ENCODE results near the gene NRXN3. TPM values are rescaled to one million over a fixed set of nuclear protein-coding genes. Genes with fewer than 3 reads are reported as not detected.

Gene NRXN3
- total and polyA plus RNA-seq, 2 donors (not counting 1 experiment from before 2014, with no cell fraction given), result not detected

DNA sequence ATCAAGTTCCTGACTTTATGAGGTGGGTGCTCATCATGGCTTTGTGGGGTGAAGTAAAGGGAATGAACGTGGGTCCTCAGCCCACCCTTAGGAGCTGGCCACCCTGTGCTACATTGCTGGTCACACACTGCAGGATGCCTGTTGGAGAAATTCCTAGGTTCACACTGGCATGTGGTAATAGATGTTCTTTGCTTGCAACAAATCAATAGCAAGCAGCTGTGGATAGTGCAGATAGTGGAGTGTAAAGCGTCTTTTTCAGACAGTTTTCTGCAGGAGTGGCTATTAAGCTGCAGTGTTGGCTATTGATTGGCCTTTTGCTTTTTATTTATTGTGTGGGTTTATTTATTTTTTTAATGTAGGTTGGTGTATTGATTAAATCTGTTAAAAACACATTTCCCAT lies 822.7 kb downstream of the NRXN3 start:
- H4K20me1 ChIP-seq (ENCODE audit: control insufficient read depth, insufficient read depth, low read length, poor library complexity, severe bottlenecking), result no peaks in the 10 kb centered on the region
- H3K4me2 ChIP-seq (replicated peaks; ENCODE audit: low read depth, low read length, poor library complexity, severe bottlenecking), result no peak overlapping the region
- H3K27me3 ChIP-seq (replicated peaks in 1 of 4; ENCODE audit: control extremely low read depth in 1 of 4, control insufficient read depth in 3 of 4, insufficient read depth in 4 of 4, low read length in 3 of 4), result no peaks in the 10 kb centered on the region
- intact Hi-C loops (cut with micrococcal nuclease), result no loop called here
- no peaks in the 10 kb centered on the region for H3K4me1 Mint-ChIP-seq
- DNase-seq (no peak), ATAC-seq (ENCODE audit: low read depth) (no peak)
- no peak overlapping the region for H2AFZ ChIP-seq (ENCODE audit: insufficient read depth, low read depth, low read length, poor library complexity, severe bottlenecking)
- H3K79me2 ChIP-seq (ENCODE audit: control insufficient read depth, insufficient read depth, low read length), result no peaks in the 10 kb centered on the region
- H3K9ac ChIP-seq (ENCODE audit: low read length), result no peak overlapping the region
- no peaks in the 10 kb centered on the region for H3K4me1 ChIP-seq (ENCODE audit: control insufficient read depth in 2 of 2, insufficient read depth in 2 of 2, low read length in 2 of 2)
- no peak overlapping the region for H3K27ac Mint-ChIP-seq
- ChIA-PET POLR2A (no interaction called here), CTCF (interaction anchor here (0.6 kb wide), 1 partner anchor 251 kb away, joined by 3 read pairs; no protein-coding TSS in a partner anchor)
- no peak overlapping the region for H3K27ac ChIP-seq (ENCODE audit: low read length in 2 of 2)
- no peak overlapping the region for H3K4me3 Mint-ChIP-seq
- H3K36me3 ChIP-seq (replicated peaks in 1 of 2; ENCODE audit: control extremely low read depth in 1 of 2, control insufficient read depth in 1 of 2, extremely low read depth in 1 of 2, insufficient read depth in 2 of 2, low read length in 1 of 2), result no peaks in the 10 kb centered on the region
- no peaks in the 10 kb centered on the region for H3K27me3 Mint-ChIP-seq
- 69% methylated on average over 2 of the region's 2 CpGs for WGBS (ENCODE audit: insufficient coverage)
- no peak for TF ChIP-seq EZH2 (IDR thresholded peaks at IDR 0.05; ENCODE audit: borderline replicate concordance, insufficient read depth, low read depth, low read length, poor library complexity, severe bottlenecking)
- TF ChIP-seq, protein P1, sequence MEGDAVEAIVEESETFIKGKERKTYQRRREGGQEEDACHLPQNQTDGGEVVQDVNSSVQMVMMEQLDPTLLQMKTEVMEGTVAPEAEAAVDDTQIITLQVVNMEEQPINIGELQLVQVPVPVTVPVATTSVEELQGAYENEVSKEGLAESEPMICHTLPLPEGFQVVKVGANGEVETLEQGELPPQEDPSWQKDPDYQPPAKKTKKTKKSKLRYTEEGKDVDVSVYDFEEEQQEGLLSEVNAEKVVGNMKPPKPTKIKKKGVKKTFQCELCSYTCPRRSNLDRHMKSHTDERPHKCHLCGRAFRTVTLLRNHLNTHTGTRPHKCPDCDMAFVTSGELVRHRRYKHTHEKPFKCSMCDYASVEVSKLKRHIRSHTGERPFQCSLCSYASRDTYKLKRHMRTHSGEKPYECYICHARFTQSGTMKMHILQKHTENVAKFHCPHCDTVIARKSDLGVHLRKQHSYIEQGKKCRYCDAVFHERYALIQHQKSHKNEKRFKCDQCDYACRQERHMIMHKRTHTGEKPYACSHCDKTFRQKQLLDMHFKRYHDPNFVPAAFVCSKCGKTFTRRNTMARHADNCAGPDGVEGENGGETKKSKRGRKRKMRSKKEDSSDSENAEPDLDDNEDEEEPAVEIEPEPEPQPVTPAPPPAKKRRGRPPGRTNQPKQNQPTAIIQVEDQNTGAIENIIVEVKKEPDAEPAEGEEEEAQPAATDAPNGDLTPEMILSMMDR (IDR thresholded peaks at IDR 0.05), result no peak
- no peaks in the 10 kb centered on the region for H3K9me3 Mint-ChIP-seq (ENCODE audit: insufficient read depth)
- no peaks in the 10 kb centered on the region for H3K9me3 ChIP-seq (ENCODE audit: control extremely low read depth in 1 of 3, control insufficient read depth in 2 of 3, insufficient read depth in 1 of 3, low read length in 2 of 3)
- no peak overlapping the region for H3K4me3 ChIP-seq (ENCODE audit: control extremely low read depth in 1 of 5, extremely low read depth in 1 of 5, insufficient read depth in 1 of 5, low read depth in 2 of 5, low read length in 4 of 5)

DNA sequence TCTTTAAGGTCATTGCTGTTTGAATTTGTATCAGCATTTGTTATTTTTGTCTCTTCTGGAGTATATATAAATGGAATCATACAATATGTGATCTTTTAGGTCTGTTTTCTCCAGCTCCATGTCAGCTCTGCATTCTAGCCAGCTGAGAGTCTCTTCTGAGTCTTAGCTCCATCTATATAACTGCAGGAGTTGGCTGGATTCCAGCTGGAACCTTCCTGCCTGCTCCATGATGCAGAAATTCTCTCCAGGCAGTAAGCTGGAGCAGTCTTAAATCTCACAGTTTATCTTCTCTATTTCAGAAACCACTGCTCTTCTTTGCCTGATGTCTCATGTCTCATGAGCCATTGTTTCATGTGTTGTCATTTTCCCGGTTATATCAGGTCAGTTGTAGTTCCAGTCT lies 827.6 kb downstream of the NRXN3 start:
- Histone ChIP-seq H4K20me1 (ENCODE audit: control insufficient read depth, insufficient read depth, low read length, poor library complexity, severe bottlenecking) (no peaks in the 10 kb centered on the region), H3K9me3 (ENCODE audit: control extremely low read depth in 1 of 3, control insufficient read depth in 2 of 3, insufficient read depth in 1 of 3, low read length in 2 of 3) (no peaks in the 10 kb centered on the region), H2AFZ (ENCODE audit: insufficient read depth, low read depth, low read length, poor library complexity, severe bottlenecking) (no peak overlapping the region), H3K9ac (ENCODE audit: low read length) (no peak overlapping the region), H3K36me3 (replicated peaks in 1 of 2; ENCODE audit: control extremely low read depth in 1 of 2, control insufficient read depth in 1 of 2, extremely low read depth in 1 of 2, insufficient read depth in 2 of 2, low read length in 1 of 2) (no peaks in the 10 kb centered on the region), H3K4me1 (ENCODE audit: control insufficient read depth in 2 of 2, insufficient read depth in 2 of 2, low read length in 2 of 2) (no peaks in the 10 kb centered on the region), H3K4me3 (ENCODE audit: control extremely low read depth in 1 of 5, extremely low read depth in 1 of 5, insufficient read depth in 1 of 5, low read depth in 2 of 5, low read length in 4 of 5) (no peak overlapping the region), H3K79me2 (ENCODE audit: control insufficient read depth, insufficient read depth, low read length) (no peaks in the 10 kb centered on the region), H3K4me2 (replicated peaks; ENCODE audit: low read depth, low read length, poor library complexity, severe bottlenecking) (no peak overlapping the region), H3K27ac (ENCODE audit: low read length in 2 of 2) (no peak overlapping the region), H3K27me3 (replicated peaks in 1 of 4; ENCODE audit: control extremely low read depth in 1 of 4, control insufficient read depth in 3 of 4, insufficient read depth in 4 of 4, low read length in 3 of 4) (no peaks in the 10 kb centered on the region)
- WGBS (ENCODE audit: insufficient coverage), result no CpG with 5 or more reads among the region's 1 CpG
- Mint-ChIP-seq H3K4me3 (no peak overlapping the region), H3K27me3 (no peaks in the 10 kb centered on the region), H3K4me1 (no peaks in the 10 kb centered on the region), H3K27ac (no peak overlapping the region), H3K9me3 (ENCODE audit: insufficient read depth) (no peaks in the 10 kb centered on the region)
- POLR2A ChIA-PET, result no interaction called here
- DNase-seq, result no peak
- CTCF ChIA-PET, result interaction anchor here (0.6 kb wide), 1 partner anchor 726 kb away, joined by 3 read pairs; no protein-coding TSS in a partner anchor
- TF ChIP-seq, protein P1 (IDR thresholded peaks at IDR 0.05), result no peak
- no peak for TF ChIP-seq EZH2 (IDR thresholded peaks at IDR 0.05; ENCODE audit: borderline replicate concordance, insufficient read depth, low read depth, low read length, poor library complexity, severe bottlenecking)
- ATAC-seq (ENCODE audit: low read depth), result no peak
- intact Hi-C loops (cut with micrococcal nuclease), result no loop called here
